A673 (cell line): ENCODE results near the gene DHX38.

Experiments used
- CTCF ChIP-seq: fragments of 300-800, 200-600 bp; sonication (generic); conservative IDR thresholded peaks from 2 replicates; pipeline ENCODE4 v1.5.1; 2017; ENCODE audit warnings: low read depth, mild to moderate bottlenecking, antibody characterized with exemption, low read length, moderate library complexity, mixed read lengths
- EZH2 ChIP-seq: fragments of 200-600 bp; sonication (generic); IDR thresholded peaks from 2 replicates; pipeline ENCODE4 v1.6.1; 2017; ENCODE audit warnings: borderline replicate concordance, low read depth, mild to moderate bottlenecking, mixed read lengths, antibody characterized with exemption, low read length; ENCODE audit not compliant: poor library complexity, severe bottlenecking

GRCh38 chr16:72124148-72124547, 30.5 kb downstream of the DHX38 start:
- TF ChIP-seq CTCF, result no peak
- TF ChIP-seq EZH2, result no peak
